Stimulated activated effector memory CD8-positive, alpha-beta T cell treated with anti-CD3 and anti-CD28 coated beads, Interleukin-12 subunit alpha, Interleukin-12 subunit beta, amount 100 ng/mL, for 72 hours (primary cell): ENCODE measurements around the gene SYCN.
"Not testable (repeated sequence)": the region's sequence is repeated elsewhere in the genome, so short reads cannot be mapped to it uniquely, and the experiment has no call there.

Source experiments
- ATAC-seq: fragments of 150-1000 bp; cut with Tn5 transposase; 2 replicates; pipeline ENCODE4 v1.10.0; 2021
- DNase-seq, 2 donors: peaks; one replicate each; pipeline ENCODE4 v3.0.0; 2021 to 2022; ENCODE audit warnings: low spot score in 2 of 2
- H3K27ac Mint-ChIP-seq: one replicate; pipeline ENCODE4 v1.8.0; 2022; ENCODE audit warnings: mild to moderate bottlenecking, mixed read lengths
- H3K36me3 Mint-ChIP-seq: one replicate; pipeline ENCODE4 v1.8.0; 2022; ENCODE audit warnings: mild to moderate bottlenecking, mixed read lengths
- H3K4me1 Mint-ChIP-seq: one replicate; pipeline ENCODE4 v1.8.0; 2022; ENCODE audit warnings: mixed read lengths
- H3K4me3 Mint-ChIP-seq: one replicate; pipeline ENCODE4 v1.8.0; 2022; ENCODE audit warnings: mild to moderate bottlenecking, mixed read lengths
- H3K9me3 Mint-ChIP-seq: one replicate; pipeline ENCODE4 v1.8.0; 2022; ENCODE audit warnings: mixed read lengths

Gene SYCN

DNA sequence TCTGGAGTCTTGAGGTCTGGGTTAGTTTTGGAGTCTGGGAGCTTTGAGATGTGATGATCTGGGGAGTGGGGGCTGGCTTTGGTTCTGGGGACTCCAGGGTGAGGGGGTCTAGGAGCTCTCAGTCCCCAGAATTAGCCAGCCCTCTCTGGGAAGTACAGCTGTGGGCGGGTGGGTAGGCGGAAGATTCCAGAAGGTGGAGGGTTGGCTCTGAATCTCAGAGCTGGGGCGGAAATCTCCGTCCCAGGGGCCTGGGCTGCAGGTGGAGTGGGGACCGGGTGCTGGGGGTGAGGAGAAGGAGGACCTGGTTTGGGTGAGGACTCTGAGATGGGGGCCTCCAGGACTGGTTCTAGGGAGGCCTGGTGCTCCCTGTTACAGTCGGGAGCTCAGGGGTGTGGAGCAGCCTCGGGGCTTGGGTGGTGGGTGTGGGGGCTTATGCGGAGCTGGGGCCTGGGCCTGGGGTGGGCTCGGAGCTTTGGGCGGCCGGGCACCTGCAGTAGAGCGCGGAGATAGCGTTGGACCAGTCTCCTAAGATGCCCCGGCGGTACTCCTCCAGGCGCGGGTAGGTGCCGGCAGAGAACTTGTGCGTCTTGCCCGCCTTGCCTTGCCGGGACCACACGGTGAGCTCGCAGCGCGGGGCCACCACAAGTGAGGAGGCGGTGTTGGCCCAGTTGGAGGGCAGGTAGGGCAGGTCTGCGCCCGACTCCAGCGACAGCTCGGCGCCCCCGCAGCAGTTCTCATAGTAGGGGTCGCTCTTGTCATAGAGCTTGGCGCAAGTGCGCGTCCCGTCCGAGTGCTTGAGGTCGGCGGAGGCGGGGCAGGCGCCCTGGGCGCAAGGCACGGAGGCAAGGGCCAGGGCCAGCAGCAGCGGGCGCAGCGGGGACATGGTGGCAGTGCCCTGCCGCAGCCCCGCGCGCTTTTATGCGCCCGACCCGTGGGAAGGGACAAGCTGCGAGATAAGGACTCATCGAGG is at the start of gene SYCN:
Gene SYCN (minus strand): TSS at position 892 of the 970 bp plus-strand sequence. CDS start 9 bp downstream, at position 883.
- DNase-seq (no peak), ATAC-seq (no peak)
- no peaks in the 10 kb centered on the region for H3K9me3 Mint-ChIP-seq
- no peak within 1 kb of the TSS for H3K27ac Mint-ChIP-seq
- H3K4me1 Mint-ChIP-seq, result no peaks in the 10 kb centered on the region
- H3K36me3 Mint-ChIP-seq, result no peaks in the 10 kb centered on the region
- no peak within 1 kb of the TSS for H3K4me3 Mint-ChIP-seq

DNA sequence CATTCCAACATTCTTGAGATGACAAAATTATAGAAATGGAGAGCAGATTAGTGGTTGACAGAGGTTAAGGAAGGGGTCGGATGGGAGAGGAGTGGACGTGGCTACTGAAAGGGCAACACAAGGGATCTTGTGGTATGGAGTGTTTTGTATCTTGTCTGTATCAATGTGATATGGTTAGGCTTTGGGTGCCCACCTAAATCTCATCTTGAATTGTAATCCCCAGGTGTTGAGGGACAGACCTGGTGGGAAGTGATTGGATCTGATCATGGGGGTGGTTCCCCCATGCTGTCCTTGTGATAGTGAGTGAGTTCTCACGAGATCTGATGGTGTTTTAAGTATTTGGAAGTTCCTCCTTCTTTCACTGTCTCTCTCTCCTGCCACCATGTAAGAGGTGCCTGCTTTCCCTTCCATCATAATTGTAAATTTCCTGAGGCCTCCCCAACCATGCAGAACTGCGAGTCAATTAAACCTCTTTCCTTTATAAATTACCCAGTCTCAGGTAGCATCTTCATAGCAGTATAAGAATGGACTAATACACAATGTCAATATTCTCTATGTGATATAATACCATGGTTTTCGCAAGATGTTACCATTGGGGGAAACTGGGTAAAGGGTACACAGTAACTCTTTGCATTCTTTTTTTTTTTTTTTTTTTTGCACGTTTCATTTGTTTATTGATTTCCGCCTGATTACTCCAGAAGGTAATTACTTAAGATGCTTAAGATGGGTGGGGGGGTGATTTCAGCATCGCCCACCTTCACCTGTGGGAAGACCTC is 49.5 kb upstream of the SYCN start:
- no peak for DNase-seq
- no peak overlapping the region for H3K4me3 Mint-ChIP-seq
- no peak overlapping the region for H3K27ac Mint-ChIP-seq
- H3K4me1 Mint-ChIP-seq, result peaks cover 7% of the 10 kb centered on the region
- no peak for ATAC-seq
- no peaks in the 10 kb centered on the region for H3K36me3 Mint-ChIP-seq
- H3K9me3 Mint-ChIP-seq, result no peaks in the 10 kb centered on the region

DNA sequence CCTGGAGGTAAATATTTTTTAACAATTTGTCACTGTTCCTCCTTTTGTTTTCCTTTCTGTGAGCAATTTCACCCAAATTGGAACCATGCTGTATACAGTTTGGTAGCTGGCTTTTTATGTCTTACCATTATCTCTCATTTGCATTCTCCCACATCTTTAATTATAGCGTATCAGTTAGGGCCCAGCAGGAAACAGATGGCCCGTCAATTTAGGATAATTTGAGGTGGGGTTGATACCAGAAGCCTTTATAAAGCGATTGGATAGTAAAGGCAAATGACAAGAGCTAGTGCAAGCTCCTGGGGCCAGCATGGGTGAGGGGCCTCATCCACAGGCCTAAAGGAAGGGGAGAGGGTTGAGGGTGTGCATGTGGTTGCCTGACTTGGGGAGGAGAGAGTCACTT is 48.4 kb upstream of the SYCN start:
- Mint-ChIP-seq H3K36me3 (no peaks in the 10 kb centered on the region), H3K4me1 (no peaks in the 10 kb centered on the region), H3K9me3 (no peaks in the 10 kb centered on the region), H3K27ac (no peak overlapping the region), H3K4me3 (no peak overlapping the region)
- DNase-seq, result no peak
- ATAC-seq, result no peak

GRCh38 chr19:39251846-39252245 is 47.8 kb upstream of the SYCN start:
- DNase-seq (no peak), ATAC-seq (no peak)
- H3K9me3 Mint-ChIP-seq, result no peaks in the 10 kb centered on the region
- no peak overlapping the region for H3K4me3 Mint-ChIP-seq
- no peaks in the 10 kb centered on the region for H3K4me1 Mint-ChIP-seq
- no peak overlapping the region for H3K27ac Mint-ChIP-seq
- H3K36me3 Mint-ChIP-seq, result no peaks in the 10 kb centered on the region

DNA sequence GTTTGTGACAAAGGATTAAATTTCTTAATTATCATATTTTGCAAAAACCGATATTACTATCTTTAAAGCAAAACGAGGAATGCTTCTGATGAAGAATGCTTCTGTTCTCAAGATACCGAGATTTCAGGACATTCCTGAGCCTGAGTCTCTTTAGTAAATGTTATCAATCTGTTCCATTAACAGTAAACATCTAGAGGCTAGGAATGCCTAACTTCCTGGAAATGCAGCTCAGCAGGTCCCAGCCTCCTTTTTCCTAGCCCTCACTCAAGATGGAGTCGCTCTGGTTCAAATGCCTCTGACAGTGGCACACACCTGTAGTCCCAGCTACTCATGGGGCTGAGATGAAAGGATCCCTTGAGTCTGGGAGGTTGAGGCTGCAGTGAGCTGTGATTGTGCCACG is 47.0 kb upstream of the SYCN start:
- Mint-ChIP-seq H3K9me3 (no peaks in the 10 kb centered on the region), H3K36me3 (no peaks in the 10 kb centered on the region), H3K4me1 (no peaks in the 10 kb centered on the region), H3K4me3 (no peak overlapping the region), H3K27ac (no peak overlapping the region)
- ATAC-seq (no peak), DNase-seq (no peak)

DNA sequence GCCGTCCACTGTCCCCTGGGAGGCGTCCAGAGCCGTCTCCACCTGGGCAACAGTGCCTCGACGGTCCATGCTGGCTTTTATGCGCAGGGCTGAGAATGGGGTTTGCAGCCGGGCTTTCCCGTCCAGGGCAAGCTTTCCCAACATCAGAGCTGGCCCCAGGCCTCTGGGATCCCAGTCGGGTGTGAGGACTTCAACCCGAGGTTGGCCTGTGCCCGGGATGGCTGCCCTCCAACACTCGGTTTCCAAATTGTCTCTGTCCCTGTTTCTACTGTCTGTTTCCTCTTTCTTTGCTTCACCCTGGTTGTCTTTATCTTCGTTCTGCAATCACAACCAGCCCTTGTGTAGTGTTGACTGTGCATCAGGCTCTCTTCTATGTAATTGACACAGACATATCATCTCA is 44.7 kb upstream of the SYCN start, which contains the start of gene IFNL4:
Gene IFNL4 (minus strand): TSS at position 51 of the 400 bp plus-strand sequence.
- H3K27ac Mint-ChIP-seq, result no peak within 1 kb of the TSS
- ATAC-seq, result no peak
- H3K4me3 Mint-ChIP-seq, result peak within 1 kb of the TSS; percentile 49

DNA sequence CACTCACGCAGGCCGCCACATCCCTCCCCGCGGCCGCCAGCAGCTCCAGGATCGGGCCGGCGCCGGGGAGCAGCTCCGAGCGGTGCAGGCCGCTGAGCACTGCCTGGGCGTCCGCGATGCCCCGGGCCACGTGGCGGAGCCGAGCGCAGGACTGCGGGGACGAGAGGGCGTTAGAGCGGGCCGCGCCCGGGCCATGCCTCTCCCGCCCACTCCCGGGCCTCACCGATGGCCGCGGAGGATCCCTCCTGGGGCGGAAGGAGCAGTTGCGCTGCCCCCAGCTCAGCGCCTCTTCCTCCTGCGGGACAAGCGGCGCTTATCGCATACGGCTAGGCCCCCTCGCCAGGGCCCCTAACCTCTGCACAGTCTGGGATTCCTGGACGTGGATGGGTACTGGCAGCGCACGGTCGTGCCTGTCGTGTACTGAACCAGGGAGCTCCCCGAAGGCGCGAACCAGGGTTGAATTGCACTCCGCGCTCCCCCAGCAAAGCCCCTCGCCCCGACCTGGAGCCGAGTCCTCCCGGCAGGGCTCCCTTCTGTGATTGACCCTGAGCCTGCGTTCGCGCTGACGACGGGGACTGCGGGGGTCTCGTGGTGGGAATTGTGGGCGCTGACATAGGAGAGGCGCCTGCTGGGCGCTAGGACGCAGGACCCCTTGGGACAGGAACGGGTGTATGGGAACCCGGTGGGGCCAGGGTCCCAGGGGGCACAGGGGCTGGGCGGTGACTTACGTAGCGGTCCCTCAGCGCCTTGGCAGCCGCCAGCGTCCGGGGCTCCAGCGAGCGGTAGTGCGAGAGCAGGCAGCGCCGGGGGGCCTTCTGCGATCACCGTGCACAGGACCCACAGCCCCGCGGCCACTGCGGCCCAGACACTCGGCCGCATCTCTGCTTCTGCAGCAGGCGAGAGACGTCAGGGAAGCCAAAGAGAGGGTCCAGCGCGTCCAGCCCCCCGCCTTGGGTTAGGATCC is 43.9 kb upstream of the SYCN start:
- H3K4me3 Mint-ChIP-seq, result peak overlapping the region; percentile 49
- DNase-seq, result no peak
- H3K36me3 Mint-ChIP-seq, result no peaks in the 10 kb centered on the region
- ATAC-seq, result peak; percentile 69
- no peak overlapping the region for H3K27ac Mint-ChIP-seq
- H3K9me3 Mint-ChIP-seq, result no peaks in the 10 kb centered on the region
- H3K4me1 Mint-ChIP-seq, result no peaks in the 10 kb centered on the region

More for the DNA sequence above, 44.7 kb upstream of the SYCN start, which contains the start of gene IFNL4:
- H3K36me3 Mint-ChIP-seq, result no peaks in the 10 kb centered on the region
- DNase-seq, result no peak
- no peaks in the 10 kb centered on the region for H3K9me3 Mint-ChIP-seq
- no peaks in the 10 kb centered on the region for H3K4me1 Mint-ChIP-seq

- Mint-ChIP-seq H3K36me3 (no peaks in the 10 kb centered on the region), H3K4me1 (no peaks in the 10 kb centered on the region), H3K9me3 (no peaks in the 10 kb centered on the region), H3K4me3 (peak overlapping the region; percentile 49), H3K27ac (no peak overlapping the region)
- ATAC-seq (peak; percentile 69), DNase-seq (no peak)
Observed at GRCh38 chr19:39246951-39247669, 43.0 kb upstream of the SYCN start.

- H3K27ac Mint-ChIP-seq, H3K9me3 Mint-ChIP-seq, H3K36me3 Mint-ChIP-seq, DNase-seq, H3K4me3 Mint-ChIP-seq, H3K4me1 Mint-ChIP-seq: not testable (repeated sequence)
- peak; percentile 58 for ATAC-seq
Observed at GRCh38 chr19:39245166-39245565, 41.1 kb upstream of the SYCN start.

- H3K4me3 Mint-ChIP-seq, H3K9me3 Mint-ChIP-seq, ATAC-seq, H3K27ac Mint-ChIP-seq, H3K4me1 Mint-ChIP-seq, DNase-seq, H3K36me3 Mint-ChIP-seq: not testable (repeated sequence)
Observed at GRCh38 chr19:39244410-39245100, 40.5 kb upstream of the SYCN start, which contains the start of gene IFNL3. TSS of gene IFNL3 (minus strand) at chr19:39245006. CDS start at chr19:39244967, 39 bp downstream.

- not testable (repeated sequence) for H3K9me3 Mint-ChIP-seq, ATAC-seq, H3K4me3 Mint-ChIP-seq, H3K27ac Mint-ChIP-seq, H3K36me3 Mint-ChIP-seq, DNase-seq, H3K4me1 Mint-ChIP-seq
Observed at GRCh38 chr19:39243741-39244140, 39.7 kb upstream of the SYCN start.

- H3K9me3 Mint-ChIP-seq, result no peaks in the 10 kb centered on the region
- H3K36me3 Mint-ChIP-seq, result no peaks in the 10 kb centered on the region
- no peak for DNase-seq
- no peak overlapping the region for H3K4me3 Mint-ChIP-seq
- no peak overlapping the region for H3K27ac Mint-ChIP-seq
- peaks cover 27% of the 10 kb centered on the region for H3K4me1 Mint-ChIP-seq
- no peak for ATAC-seq
Observed at GRCh38 chr19:39240421-39240820, 36.4 kb upstream of the SYCN start.

- no peak overlapping the region for H3K27ac Mint-ChIP-seq
- H3K9me3 Mint-ChIP-seq, result no peaks in the 10 kb centered on the region
- no peak overlapping the region for H3K4me3 Mint-ChIP-seq
- no peaks in the 10 kb centered on the region for H3K36me3 Mint-ChIP-seq
- DNase-seq (no peak), ATAC-seq (no peak)
- H3K4me1 Mint-ChIP-seq, result peaks cover 27% of the 10 kb centered on the region
Observed at GRCh38 chr19:39238944-39239343, 34.9 kb upstream of the SYCN start.

GRCh38 chr19:39238209-39238608 is 34.1 kb upstream of the SYCN start:
- H3K9me3 Mint-ChIP-seq, result no peaks in the 10 kb centered on the region
- peak overlapping the region; percentile 76 for H3K27ac Mint-ChIP-seq
- ATAC-seq (no peak), DNase-seq (no peak)
- peak overlapping the region; percentile 48 for H3K4me3 Mint-ChIP-seq
- no peaks in the 10 kb centered on the region for H3K36me3 Mint-ChIP-seq
- H3K4me1 Mint-ChIP-seq, result peaks cover 27% of the 10 kb centered on the region
